Hypothalamus (tissue), 51 donors: Measurements from ENCODE around the gene KCNK5.

Experiments
- DNase-seq, 51 donors: peaks; one replicate each; lab custom pipeline; 2025; lab: John Stamatoyannopoulos, UW

Gene KCNK5, protein sequence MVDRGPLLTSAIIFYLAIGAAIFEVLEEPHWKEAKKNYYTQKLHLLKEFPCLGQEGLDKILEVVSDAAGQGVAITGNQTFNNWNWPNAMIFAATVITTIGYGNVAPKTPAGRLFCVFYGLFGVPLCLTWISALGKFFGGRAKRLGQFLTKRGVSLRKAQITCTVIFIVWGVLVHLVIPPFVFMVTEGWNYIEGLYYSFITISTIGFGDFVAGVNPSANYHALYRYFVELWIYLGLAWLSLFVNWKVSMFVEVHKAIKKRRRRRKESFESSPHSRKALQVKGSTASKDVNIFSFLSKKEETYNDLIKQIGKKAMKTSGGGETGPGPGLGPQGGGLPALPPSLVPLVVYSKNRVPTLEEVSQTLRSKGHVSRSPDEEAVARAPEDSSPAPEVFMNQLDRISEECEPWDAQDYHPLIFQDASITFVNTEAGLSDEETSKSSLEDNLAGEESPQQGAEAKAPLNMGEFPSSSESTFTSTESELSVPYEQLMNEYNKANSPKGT

DNA sequence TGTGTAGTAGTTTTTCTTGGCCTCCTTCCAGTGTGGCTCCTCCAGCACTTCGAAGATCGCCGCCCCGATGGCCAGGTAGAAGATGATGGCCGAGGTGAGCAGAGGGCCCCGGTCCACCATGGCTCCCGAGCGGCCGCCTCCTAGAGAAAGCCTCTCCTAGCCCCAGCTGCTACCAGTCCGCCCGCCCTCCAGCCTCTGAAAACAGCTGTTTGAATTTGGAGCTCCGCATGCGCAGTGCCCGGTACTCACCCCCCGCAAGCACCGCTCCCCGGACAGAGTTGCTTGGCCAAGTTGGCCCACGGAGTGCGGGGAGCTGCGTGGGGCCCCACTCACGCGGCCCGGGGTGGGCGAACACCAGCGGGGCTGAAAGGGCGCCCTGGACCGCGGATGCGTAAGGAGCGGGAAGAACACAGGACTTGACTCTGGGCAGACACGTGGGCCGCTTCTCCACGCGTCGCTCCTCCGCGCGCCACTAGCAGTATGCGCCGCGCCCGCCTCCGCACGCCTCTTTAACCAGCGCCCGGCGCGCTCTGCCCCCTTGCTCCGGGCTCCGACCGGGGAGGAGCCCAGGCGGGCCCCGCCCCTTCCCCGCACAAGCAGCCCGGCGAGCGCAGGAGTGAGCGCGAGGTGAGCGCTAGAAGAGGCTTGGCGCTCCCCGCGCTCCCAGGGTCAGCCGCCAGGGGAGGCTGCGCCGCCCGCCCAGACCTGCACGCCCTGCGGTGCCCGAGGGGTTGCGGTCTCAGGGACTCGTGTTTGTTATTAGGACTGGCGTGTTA is at the start of gene KCNK5:
Gene KCNK5, minus strand, starts transcription at position 484 of the 776 bp plus-strand sequence. Its CDS starts 364 bp downstream, at position 120.
- peak in 34 of 51 donors; percentile 5 to 65 (median 36) for DNase-seq

DNA sequence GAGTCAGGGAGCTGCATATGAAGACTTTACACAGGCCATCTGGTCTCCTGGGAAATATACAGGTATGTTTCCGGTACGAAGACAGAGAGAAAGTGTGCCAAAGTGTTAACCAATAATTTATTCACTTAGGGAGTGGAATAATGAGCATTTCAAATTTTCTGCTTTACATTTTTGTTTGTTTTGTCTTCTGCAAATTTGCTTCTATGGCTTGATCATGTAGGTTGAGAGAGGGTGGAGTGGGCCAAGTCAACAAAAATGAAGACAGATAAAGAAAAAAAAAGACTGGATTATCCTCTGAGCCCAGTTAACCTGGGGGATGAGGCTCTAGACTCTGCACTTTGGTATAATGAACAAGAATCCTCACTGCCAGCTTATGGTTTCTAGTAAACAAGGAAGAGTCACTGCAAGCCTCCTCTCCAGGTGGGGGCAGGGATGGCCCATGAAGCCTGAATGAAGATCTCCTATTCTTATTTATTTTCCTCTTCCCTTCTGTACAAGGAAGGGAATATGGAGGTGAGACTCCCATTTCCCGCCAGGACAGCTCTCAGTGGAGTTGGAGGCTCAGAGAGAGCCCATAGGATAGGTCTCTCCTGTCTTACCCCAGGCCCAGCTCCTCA is 47.2 kb upstream of the KCNK5 start:
- no peak for DNase-seq

DNA sequence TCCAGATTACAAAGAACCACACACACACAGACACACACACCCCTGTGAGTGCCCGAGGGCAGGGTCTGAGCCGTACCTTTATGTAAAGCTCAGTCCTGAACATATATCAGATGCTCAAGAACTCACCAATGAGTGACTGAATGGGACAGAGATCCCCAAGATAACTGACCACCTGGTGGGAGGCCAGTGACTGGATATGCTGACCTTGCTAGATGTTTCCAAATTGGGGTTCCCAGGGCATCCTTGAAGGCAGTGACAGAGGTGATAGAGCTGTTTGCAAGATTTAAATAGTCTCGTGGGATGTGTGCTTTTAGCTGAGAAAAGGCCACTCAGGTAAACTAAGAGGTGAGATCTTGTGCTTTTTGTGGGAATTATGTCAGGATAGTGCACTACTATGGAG is 45.6 kb upstream of the KCNK5 start:
- DNase-seq = no peak

DNA sequence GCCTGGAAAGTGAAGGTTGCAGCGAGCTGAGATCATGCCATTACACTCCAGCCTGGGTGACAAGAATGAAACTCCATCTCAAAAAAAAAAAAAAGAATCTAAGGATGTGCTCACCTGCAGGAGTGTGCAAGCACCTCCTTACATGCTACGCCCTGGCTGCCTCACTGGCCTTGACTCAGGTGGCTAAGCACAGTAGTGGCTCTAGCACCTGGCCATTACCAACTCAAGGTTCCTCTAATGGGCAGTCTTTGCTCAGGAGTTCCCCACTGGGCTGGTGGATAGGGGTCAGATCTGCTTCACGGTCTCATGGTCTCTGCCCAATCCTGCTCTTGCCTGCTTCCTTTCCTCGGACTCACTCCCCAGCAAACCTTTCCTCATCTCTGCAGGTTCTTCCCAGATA is 45.2 kb upstream of the KCNK5 start:
- DNase-seq = no peak

DNA sequence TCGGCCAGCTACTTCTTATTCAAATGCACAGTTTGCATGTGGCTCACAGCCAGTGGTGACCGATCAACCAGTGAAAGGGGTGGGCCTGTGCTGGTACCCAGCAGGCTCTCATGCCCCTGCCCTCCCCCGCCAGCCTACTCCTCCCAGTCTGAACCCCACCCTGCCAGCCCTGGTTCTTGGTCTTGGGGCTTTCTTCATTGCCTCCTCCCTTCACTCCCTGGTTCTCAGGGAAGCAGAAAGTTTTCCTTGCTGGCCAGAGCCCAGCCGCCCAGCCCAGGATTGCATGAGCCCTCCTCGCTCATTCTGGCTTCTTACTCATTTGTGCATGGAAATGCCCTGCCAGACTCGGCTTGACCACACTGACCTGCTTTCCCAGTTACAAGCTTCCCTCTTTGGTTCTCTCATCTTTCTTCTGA is 44.1 kb upstream of the KCNK5 start:
- DNase-seq = no peak

DNA sequence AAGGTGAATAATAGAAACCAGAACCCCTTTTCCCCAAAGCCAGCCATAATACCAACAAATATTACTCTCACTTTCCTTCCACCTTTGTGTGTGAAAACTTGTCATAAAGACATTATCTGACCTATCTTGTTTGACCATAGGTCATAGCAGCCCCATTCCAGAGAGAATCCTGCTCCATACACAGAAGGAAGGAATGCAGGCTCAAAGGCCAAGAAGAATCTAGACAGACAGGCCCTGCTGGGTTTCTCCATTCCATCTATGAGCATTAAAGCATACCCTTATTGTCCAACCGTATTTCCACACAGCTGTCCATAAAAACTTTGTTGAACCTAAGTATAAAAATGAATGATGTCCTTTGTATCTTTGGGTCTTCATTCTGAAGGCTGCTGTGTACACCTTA is 40.7 kb upstream of the KCNK5 start:
- DNase-seq = no peak

DNA sequence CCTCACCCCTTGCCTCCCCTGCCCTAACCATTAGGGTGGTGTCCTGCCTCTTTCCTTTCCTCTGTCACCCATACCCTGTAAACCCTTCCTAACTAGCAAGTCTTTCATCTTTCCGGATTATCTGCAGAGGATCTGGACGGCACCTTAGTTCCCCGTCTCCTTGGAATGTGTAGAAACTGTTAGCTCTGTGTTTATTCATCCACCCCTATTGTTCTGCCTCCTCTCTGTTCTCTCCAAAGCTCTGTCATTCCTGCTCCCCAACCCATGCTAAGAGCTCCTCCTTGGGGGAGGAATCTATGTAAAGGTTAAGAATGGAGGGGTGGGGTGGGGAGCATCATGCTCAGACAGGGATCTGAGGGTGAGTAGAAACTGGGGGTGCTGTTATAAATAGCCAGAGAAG is 39.4 kb upstream of the KCNK5 start:
- no peak for DNase-seq

DNA sequence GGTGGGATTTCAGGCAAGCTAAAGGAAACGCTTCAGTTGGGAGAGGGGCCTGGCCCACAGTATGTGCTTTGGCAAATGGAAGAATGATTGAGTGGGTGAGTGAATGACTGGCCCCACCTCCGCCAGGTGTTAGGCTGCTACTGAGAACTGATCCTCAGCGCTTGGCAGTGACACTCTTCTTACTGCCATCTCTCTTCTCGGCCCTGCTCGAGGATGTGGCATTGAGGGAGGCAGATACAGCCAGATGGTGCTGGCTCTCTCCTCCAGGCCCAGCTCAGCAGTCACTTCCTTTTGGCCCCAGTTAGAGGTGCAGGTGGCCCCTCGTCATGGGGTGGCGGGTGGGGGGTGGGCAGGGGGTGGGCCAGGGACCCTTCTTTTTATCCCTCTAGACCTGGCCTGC is 38.9 kb upstream of the KCNK5 start:
- no peak for DNase-seq

DNA sequence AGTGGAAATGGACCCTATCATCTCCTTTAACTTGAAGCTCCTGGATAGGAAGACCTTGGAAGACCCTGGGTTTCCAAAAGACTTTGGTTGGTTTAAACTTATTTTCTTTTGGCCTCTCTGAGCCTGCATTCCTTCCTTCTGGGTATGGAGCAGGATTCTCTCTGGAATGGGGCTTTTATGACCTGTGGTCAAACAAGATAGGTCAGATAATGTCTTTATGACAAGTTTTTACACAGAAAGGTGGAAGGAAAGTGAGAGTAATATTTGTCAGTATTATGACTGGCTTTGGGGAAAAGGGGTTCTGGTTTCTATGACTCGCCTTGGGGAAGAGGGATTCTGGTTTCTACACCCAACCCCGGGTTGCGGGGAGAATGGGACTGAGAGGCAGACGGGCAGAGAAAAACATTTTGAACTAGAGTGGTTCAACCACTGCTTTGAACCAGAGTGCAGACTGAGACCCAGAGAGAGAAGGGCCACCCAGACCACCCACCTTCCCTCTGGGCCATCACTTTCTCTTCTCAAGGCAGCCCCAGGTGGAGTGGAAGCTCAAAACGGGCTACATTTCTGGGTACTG is 37.6 kb upstream of the KCNK5 start:
- DNase-seq = no peak

DNA sequence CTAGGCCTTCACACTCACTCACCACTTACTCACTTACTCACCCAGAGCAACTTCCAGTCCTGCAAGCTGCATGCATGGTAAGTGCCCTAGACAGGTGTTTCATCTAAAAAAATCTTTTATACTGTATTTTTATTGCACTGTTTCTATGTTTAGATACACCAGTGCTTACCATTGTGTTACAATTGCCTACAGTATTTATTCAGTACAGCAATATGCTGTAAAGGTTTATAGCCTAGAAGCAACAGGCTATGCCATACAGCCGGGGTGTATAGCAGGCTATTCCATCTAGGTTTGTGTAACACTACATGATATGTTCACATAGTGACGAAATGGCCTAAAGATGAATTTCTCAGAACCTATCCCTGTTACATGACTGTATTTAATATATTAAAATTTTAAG is 37.1 kb upstream of the KCNK5 start:
- no peak for DNase-seq

DNA sequence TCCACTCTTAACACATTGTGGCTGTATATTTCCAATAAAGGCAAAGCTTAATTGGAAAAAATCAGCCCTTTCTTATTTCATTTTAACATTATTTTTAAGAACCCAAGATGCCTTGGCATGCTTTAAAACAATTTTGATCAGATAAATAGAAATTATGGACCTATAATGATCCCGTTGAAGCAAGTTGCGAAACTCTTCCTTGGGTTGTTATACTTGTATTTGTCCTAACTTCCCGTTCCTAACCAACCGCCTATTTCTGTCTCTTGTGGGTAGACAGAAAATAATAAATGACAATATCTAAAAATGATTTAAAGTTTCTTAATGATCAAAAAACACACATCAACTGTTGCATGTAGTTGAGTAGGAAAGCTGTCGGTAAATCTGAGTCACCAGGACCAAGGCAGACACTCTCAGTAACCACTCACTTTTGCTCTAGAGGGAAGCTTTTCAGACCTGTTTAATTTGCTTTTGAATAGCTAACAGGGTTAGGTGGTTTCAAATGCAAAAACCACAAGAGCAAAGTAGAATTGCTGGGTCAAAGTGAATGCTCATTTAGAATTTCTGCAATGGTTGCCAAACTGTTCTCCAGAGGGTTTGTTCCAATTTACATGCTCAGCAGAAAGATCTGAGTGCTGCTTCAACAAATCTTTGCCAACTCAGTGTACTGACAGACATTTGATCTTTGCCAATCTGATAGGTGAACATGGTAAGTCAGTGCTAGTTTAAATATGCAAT is 34.2 kb upstream of the KCNK5 start:
- DNase-seq = no peak

DNA sequence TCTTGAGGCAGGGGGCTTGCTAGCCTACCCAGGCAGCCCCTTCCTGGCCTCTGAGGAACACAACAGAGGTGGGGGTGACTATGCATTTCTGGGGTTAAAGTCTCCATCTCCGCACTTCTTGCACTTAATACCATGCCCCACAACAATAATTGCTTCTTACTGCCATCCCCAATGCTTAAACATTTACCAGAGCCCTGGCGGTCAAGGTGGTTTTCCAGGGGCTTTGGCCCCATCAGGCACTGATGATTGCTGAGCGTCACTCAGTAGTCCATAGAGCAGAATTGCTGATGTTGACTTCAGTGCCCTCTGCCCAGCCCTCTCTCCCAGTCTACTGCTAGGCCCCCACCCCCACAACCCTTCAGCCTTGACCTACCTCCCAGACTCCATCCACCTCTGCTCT is 32.5 kb upstream of the KCNK5 start:
- DNase-seq = no peak

DNA sequence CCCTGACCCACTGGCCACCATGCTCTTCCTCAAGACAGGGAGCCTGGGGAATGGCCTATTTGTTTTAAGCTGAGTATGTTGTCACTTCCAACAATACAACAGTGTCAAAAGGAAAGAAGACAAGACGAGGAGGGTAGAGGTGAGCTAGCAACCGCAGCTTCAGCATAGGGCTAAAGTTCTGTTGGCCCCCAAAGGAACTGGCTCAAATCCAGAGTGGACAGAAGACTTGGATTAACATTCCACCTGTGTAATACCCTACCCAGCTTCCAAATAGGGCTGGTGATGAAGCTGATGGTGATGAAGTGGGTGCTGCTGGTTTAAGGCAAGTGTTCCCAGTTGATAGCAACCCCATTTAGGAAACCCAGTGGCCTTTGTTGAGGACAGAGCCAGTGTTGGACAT is 31.7 kb upstream of the KCNK5 start:
- DNase-seq = no peak

DNA sequence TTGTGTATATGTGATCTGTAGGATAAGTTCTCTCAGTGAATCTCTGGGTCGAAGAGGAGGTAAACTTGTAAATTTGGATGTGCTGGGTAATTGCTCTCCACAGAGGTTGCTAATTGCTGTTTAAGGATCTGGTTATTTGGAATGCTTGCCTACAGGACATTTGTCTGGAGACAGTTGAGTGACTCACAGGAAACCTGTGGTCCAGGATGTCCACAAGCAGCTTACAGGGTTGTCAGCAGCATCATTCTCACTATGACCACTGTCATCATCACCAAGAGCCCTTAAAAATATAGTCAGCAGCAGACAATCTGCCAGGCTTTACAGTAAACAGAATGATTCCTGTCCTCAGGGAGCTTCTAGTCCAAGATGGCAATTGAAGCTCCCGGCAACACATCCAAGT is 31.2 kb upstream of the KCNK5 start:
- DNase-seq = no peak

DNA sequence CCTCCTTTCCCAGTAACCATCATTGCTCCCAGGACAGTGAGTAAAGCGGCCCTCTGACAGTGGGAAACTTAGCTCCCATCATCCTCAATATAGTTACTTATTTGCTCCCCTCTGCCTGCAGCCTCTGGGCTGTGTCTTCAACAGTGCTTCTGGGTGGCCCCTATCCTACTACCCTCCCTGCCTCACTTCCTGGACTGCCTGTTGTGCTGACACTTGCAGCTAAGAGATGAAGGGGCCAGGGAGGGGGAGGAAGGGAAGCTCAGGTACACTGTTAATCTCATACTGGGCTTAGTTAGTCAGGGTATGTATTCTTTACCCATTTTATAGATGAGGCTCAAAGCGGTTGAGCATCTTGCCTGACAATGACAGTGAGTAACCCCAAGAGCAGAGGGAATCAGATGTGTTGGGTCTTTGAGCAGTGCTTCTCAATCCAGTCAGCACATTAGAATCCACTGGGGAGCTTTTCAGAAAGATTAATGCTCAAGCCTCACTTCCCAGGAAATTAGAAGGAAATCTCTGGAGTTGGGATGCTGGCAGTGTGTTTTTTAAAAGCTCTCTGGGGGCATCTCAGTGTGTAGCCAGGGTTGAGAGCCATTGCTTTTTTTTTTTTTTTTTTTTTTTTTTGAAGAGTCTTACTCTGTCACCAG is 27.1 kb upstream of the KCNK5 start:
- DNase-seq = no peak

DNA sequence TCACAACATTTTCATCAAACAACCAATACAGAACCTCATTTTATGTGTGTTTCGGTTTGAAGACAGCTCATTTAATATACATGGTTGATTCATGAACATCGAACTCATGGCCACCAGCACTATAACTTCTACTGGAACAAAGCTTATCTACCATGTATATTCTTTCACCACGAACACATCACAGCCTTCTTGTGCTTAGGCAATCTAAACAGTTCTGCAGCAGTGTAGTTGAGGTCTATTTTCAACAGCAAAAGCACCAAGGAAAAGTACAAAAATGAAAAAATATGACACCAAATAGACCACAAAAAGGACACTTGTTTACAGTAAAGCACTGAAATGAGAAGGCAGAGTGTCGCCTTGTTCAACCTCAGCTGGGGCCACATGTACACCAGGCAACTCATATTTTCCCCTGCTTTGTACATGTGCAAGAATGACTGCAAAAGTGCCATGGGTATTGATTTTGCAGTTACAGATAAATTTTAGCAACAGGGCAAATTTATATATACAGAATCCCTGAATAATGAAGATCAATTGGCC is 25.8 kb upstream of the KCNK5 start:
- DNase-seq = no peak

DNA sequence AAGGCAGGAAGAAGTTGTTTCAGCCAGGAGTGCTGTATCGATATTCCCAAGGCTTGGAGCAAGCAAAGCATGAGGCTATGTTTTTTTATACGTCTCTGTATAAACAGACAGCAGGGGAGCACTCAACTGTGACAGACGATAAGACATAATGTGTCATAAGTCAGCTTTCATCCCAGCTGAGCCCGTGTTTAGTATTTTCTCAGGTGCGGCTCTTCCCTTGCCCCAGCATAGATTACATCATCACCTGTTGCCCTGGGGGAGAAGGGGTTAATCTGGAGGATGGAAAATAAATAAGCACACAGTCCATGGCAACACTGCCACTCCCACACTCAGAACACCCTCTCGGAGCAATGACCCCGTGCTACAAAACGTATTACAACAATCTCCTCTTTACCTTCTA is 22.1 kb upstream of the KCNK5 start:
- DNase-seq = no peak

DNA sequence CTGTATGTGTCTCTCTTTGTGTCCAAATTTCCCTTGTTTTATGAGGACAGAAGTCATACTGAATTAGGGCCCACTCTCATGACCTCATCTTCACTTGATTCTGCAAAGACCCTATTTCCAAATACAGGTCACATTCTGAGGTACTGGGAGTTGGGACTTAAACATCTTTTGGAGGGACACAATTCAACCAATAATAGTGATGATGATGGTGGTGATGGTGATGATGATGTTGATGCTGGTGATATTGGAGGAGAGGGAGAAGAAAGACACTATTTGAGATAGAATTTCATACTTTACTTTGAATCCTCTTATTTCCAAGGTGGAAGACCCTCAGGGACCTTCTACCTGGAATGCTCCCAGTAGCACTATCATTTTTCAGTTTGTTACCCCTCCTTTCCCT is 21.2 kb upstream of the KCNK5 start:
- no peak for DNase-seq

DNA sequence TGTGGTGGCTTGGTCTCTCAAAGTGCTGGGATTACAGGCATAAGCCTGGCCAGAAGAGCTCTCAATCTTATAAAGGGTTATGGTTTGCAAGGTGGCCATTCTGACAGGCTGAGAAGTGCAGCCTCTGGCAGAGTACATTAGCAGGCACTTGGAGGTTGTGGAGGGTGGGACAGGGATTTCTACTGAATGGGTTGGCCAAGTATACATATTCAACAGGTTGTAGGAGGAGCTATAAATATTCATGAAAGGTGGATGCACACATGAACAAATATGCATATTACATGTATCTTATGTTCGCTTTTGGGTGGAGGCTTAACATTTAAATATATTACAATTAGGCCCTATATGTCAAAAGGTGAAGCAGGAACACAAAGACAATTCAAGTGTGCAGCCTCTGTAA is 20.0 kb upstream of the KCNK5 start:
- no peak for DNase-seq
